ENCODE data around the gene ELL2. TPM values are rescaled to one million over a fixed set of nuclear protein-coding genes. Genes with fewer than 3 reads are reported as not detected.

Gene ELL2
- total and polyA plus RNA-seq, 9 of the 15 experiments (the other 6 are each of a cell fraction or from before 2014, with no cell fraction given): 4.3 to 18.3 (median 14.5) TPM

DNA sequence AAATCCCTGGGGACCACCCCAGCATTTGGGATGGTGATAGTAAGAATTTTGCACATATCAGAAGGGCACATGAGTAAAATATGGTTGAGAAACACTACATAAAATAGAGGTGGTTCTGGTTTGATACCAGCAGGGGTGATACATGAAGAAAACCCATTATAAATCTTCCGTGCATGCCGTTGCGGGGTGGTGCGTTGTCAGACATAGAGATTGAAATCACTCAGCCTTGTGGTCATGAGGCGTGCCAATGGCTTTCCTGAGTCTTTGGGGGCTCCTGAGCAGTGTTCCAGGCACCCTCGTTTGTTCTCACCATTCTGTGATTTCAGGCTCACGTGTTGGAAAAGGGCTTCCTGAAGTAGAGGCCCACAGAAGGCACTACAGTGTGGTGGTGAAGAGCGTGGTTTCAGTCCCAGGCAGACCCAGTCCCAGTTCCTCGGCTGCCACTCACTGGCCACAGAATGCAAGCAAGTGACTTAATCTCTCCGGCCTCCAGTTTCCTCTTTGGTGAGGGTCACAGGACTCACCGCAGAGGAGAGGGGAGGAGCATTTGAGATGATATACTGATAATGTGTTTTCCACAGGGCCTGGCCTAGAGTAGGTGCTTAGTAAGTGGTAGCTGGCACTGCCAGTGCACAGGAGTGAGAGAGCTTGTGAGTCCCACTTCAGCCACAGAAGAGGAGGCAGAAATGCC lies 118.7 kb downstream of the ELL2 start (continued):
- TF ChIP-seq, protein P1, sequence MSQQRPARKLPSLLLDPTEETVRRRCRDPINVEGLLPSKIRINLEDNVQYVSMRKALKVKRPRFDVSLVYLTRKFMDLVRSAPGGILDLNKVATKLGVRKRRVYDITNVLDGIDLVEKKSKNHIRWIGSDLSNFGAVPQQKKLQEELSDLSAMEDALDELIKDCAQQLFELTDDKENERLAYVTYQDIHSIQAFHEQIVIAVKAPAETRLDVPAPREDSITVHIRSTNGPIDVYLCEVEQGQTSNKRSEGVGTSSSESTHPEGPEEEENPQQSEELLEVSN (IDR thresholded peaks at IDR 0.05; ENCODE audit: borderline replicate concordance in 1 of 2, extremely low read depth in 1 of 2, insufficient read depth in 1 of 2, insufficient read length in 1 of 2, low read depth in 1 of 2, low read length in 1 of 2, poor library complexity in 1 of 2, severe bottlenecking in 1 of 2): peak in 1 of 2 experiments; percentile 32
- TF ChIP-seq KDM1A (IDR thresholded peaks at IDR 0.05) (0 out of 4 replicates have a peak, but pooled peaks of 1 of the 2 experiments have one; percentile 20), TAF9B (IDR thresholded peaks at IDR 0.05; ENCODE audit: partially characterized antibody) (no peak)

DNA sequence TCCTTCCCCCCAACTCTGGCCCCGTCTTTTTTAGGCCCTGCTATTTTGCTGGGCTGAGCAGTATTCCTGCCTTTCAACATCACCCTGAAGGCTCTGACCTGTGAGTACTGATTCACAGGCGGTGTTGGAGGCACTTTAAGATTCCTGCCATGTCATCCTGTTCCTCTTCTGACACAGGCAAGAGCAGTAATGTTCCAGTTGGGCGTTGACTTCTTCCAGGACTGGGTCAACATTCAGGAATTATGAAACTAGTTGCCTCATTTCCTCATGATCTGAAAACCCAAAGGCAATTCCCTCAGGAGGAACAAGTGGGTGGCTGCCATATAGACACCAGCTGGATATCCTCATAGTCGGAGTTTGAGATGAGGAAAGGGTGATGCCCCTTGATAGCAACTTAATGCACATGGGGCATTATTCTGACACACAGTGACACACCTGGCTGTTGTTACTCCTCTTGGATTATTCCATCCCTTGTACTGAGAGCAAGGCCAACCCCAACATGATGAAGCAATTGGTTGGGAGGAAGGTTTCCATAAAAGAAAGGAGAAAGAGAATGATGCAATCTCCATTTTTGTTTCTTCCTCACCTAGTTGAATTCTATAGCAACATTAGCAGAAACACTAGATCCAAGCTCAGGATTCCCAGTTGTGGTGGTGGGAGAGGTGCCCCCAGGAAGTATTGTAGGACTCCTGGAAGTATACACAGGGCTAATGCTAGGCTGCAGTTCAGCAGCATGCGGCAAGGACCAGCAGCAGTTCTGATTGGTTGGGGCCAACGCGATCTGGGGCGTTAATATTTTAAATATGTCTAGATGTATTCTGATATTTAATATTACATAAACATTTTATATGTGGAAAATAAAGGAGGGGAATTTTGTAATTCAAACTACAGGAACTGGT lies 119.5 kb downstream of the ELL2 start:
- H3K4me3 ChIP-seq: no peak overlapping the region
- in situ Hi-C loops (cut with MboI) (loop anchor here (10.0 to 25.0 kb wide), 2 partner anchors 557 to 880 kb away; partner anchors contain the start of gene MCTP1), intact Hi-C loops (cut with micrococcal nuclease) (loop anchor here (2.0 to 10.0 kb wide), 4 partner anchors 110 to 397 kb away; partner anchors contain the start of genes ARSK, RHOBTB3 and SKIC3)
- no peaks in the 10 kb centered on the region for H3K9me1 ChIP-seq (ENCODE audit: control insufficient read depth, insufficient read depth, low read length)
- H3K36me3 ChIP-seq (ENCODE audit: control insufficient read depth, insufficient read depth, low read length): no peaks in the 10 kb centered on the region
- no peaks in the 10 kb centered on the region for H3K79me2 ChIP-seq (ENCODE audit: control insufficient read depth, insufficient read depth, low read length)
- peak overlapping the region; percentile 6; the same call in 1 of the 2 replicates for H3K4me2 ChIP-seq (ENCODE audit: insufficient read depth, low read length)
- 68% methylated on average over 8 of the region's 8 CpGs for WGBS (ENCODE audit: insufficient coverage, low coverage, missing lambda C conversion rate)
- H3K27ac ChIP-seq (ENCODE audit: extremely low read depth, low read depth, low read length): no peak overlapping the region
- no peaks in the 10 kb centered on the region for H4K20me1 ChIP-seq (replicated peaks; ENCODE audit: control insufficient read depth, insufficient read depth, low read length)
- CTCF ChIA-PET (ENCODE audit: low intra/inter-chr PET ratio): interaction anchor here (1.0 to 2.0 kb wide), 3 partner anchors 61 to 198 kb away, joined by 3 to 22 read pairs (median 8); no protein-coding TSS in a partner anchor
- no peak overlapping the region for H3K9ac ChIP-seq (ENCODE audit: insufficient read depth in 1 of 2, low read depth in 2 of 2, low read length in 2 of 2)
- BruUV-seq (replicated peaks): no TSS peak
- H3K27me3 ChIP-seq (ENCODE audit: control insufficient read depth in 2 of 2, insufficient read depth in 2 of 2, low read length in 2 of 2): no peaks in the 10 kb centered on the region
- peak overlapping the region; percentile 79 for H2AFZ ChIP-seq (ENCODE audit: low read depth, low read length)
- POLR2A ChIA-PET: interaction anchor here (1.2 kb wide), 1 partner anchor 11 kb away, joined by 4 read pairs; no protein-coding TSS in a partner anchor
- H3K9me3 ChIP-seq (replicated peaks; ENCODE audit: control insufficient read depth, insufficient read depth, low read depth, low read length): no peaks in the 10 kb centered on the region
- ATAC-seq (no peak), FAIRE-seq (no peak), DNase-seq (ENCODE audit: extremely low read depth in 1 of 4, low spot score in 3 of 4) (no peak)
- peaks cover 0 to 21% of the 10 kb centered on the region in 2 experiments; a peak in 4 of 5 replicates for H3K4me1 ChIP-seq (replicated peaks in 1 of 2; ENCODE audit: control insufficient read depth in 2 of 2, insufficient read depth in 2 of 2, low read length in 2 of 2)
- no peak for TF ChIP-seq SETDB1 (IDR thresholded peaks at IDR 0.05; ENCODE audit: low read length)
- TF ChIP-seq NUFIP1 (IDR thresholded peaks at IDR 0.05; ENCODE audit: partially characterized antibody): no peak
- no peak for TF ChIP-seq NEUROD1 (IDR thresholded peaks at IDR 0.05; ENCODE audit: borderline replicate concordance, low read depth, low read length, partially characterized antibody)
- TF ChIP-seq, protein P2, sequence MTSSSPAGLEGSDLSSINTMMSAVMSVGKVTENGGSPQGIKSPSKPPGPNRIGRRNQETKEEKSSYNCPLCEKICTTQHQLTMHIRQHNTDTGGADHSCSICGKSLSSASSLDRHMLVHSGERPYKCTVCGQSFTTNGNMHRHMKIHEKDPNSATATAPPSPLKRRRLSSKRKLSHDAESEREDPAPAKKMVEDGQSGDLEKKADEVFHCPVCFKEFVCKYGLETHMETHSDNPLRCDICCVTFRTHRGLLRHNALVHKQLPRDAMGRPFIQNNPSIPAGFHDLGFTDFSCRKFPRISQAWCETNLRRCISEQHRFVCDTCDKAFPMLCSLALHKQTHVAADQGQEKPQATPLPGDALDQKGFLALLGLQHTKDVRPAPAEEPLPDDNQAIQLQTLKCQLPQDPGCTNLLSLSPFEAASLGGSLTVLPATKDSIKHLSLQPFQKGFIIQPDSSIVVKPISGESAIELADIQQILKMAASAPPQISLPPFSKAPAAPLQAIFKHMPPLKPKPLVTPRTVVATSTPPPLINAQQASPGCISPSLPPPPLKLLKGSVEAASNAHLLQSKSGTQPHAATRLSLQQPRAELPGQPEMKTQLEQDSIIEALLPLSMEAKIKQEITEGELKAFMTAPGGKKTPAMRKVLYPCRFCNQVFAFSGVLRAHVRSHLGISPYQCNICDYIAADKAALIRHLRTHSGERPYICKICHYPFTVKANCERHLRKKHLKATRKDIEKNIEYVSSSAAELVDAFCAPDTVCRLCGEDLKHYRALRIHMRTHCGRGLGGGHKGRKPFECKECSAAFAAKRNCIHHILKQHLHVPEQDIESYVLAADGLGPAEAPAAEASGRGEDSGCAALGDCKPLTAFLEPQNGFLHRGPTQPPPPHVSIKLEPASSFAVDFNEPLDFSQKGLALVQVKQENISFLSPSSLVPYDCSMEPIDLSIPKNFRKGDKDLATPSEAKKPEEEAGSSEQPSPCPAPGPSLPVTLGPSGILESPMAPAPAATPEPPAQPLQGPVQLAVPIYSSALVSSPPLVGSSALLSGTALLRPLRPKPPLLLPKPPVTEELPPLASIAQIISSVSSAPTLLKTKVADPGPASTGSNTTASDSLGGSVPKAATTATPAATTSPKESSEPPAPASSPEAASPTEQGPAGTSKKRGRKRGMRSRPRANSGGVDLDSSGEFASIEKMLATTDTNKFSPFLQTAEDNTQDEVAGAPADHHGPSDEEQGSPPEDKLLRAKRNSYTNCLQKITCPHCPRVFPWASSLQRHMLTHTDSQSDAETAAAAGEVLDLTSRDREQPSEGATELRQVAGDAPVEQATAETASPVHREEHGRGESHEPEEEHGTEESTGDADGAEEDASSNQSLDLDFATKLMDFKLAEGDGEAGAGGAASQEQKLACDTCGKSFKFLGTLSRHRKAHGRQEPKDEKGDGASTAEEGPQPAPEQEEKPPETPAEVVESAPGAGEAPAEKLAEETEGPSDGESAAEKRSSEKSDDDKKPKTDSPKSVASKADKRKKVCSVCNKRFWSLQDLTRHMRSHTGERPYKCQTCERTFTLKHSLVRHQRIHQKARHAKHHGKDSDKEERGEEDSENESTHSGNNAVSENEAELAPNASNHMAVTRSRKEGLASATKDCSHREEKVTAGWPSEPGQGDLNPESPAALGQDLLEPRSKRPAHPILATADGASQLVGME (CRISPR knock-in tag; IDR thresholded peaks at IDR 0.05): no peak
- TF ChIP-seq ZNF347 (CRISPR knock-in tag; IDR thresholded peaks at IDR 0.05; ENCODE audit: low read depth): no peak
- peak in 1 of 2 experiments; percentile 3; a peak in 1 of 4 replicates for TF ChIP-seq RAD21 (CRISPR knock-in tag; conservative IDR thresholded peaks at IDR 0.05 in 1 of 2, IDR thresholded peaks at IDR 0.05 in 1 of 2)
- no peak for TF ChIP-seq ZNF282 (CRISPR knock-in tag; IDR thresholded peaks at IDR 0.05)

Data from K562 (cell line).